ENCODE measurements around the gene AVEN. TPM values are rescaled to one million over a fixed set of nuclear protein-coding genes. Genes with fewer than 3 reads are reported as not detected.

Gene AVEN
- total and polyA plus RNA-seq, 2 of the 8 experiments (the other 6 are each of a cell fraction or from before 2014, with no cell fraction given) = 5.5 to 17.0 TPM

- 94% methylated on average over 2 of the region's 2 CpGs; no CpG with 5 or more reads in 1 of the 2 experiments for whole genome bisulfite sequencing, 2 experiments (ENCODE audit: extremely low coverage in 1 of 2, insufficient coverage in 1 of 2, insufficient read length in 1 of 2, insufficient replicate concordance in 2 of 2, low coverage in 1 of 2, low lambda C conversion rate in 2 of 2, missing lambda C conversion rate in 1 of 2)
- H2BK15ac ChIP-seq (ENCODE audit: low read length) = no peak overlapping the region
- H3K4me3 ChIP-seq (ENCODE audit: extremely low read depth in 1 of 4, insufficient read depth in 2 of 4, low read depth in 3 of 4, low read length in 4 of 4) = no peak overlapping the region
- H3K79me1 ChIP-seq (ENCODE audit: low read depth, low read length) = no peaks in the 10 kb centered on the region
- H3K36me3 ChIP-seq (ENCODE audit: control insufficient read depth in 2 of 4, insufficient read depth in 4 of 4, low read length in 3 of 4) = no peaks in the 10 kb centered on the region
- DNase-seq (ENCODE audit: low read depth in 1 of 2, low spot score in 2 of 2) (no peak), FAIRE-seq (no peak)
- no peak overlapping the region for H2BK120ac ChIP-seq (replicated peaks; ENCODE audit: low read depth, low read length)
- no peak overlapping the region for H3K4me2 ChIP-seq (ENCODE audit: insufficient read depth in 1 of 2, low read depth in 2 of 2, low read length in 2 of 2)
- H4K20me1 ChIP-seq (replicated peaks in 1 of 2; ENCODE audit: control insufficient read depth in 1 of 2, insufficient read depth in 2 of 2, low read length in 2 of 2) = no peaks in the 10 kb centered on the region
- H2AFZ ChIP-seq (ENCODE audit: low read length) = no peak overlapping the region
- H3K23me2 ChIP-seq (ENCODE audit: low read depth, low read length) = no peaks in the 10 kb centered on the region
- H2BK5ac ChIP-seq (ENCODE audit: low read depth, low read length) = no peak overlapping the region
- H3K14ac ChIP-seq (ENCODE audit: insufficient read length) = no peak overlapping the region
- ChIA-PET CTCF (ENCODE audit: partially characterized antibody) (interaction anchor here (0.7 to 3.3 kb wide), 14 partner anchors 8 to 275 kb away, joined by 3 to 27 read pairs (median 3); no protein-coding TSS in a partner anchor), POLR2A (ENCODE audit: partially characterized antibody) (no interaction called here)
- H3K23ac ChIP-seq (ENCODE audit: insufficient read length) = no peak overlapping the region
- H4K5ac ChIP-seq (ENCODE audit: insufficient read length, low read depth, low read length) = no peak overlapping the region
- H2BK20ac ChIP-seq (ENCODE audit: low read length) = no peak overlapping the region
- no peak overlapping the region for H2AK5ac ChIP-seq (ENCODE audit: low read depth, low read length)
- H3K4ac ChIP-seq (replicated peaks; ENCODE audit: insufficient read length, low read depth, low read length) = no peak overlapping the region
- no peak overlapping the region for H3K18ac ChIP-seq (ENCODE audit: extremely low read depth, low read length)
- H3K27me3 ChIP-seq (replicated peaks in 1 of 4; ENCODE audit: control insufficient read depth in 3 of 4, extremely low read depth in 1 of 4, insufficient read depth in 3 of 4, low read length in 3 of 4) = no peaks in the 10 kb centered on the region
- H3K27ac ChIP-seq (ENCODE audit: low read depth, low read length) = no peak overlapping the region
- H3K4me1 ChIP-seq (replicated peaks in 1 of 4; ENCODE audit: control insufficient read depth in 3 of 4, insufficient read depth in 4 of 4, low read length in 3 of 4) = no peaks in the 10 kb centered on the region
- no peak overlapping the region for H2BK12ac ChIP-seq (ENCODE audit: low read depth, low read length)
- no peak overlapping the region for H3K56ac ChIP-seq (replicated peaks; ENCODE audit: insufficient read length, low read depth, low read length)
- no peaks in the 10 kb centered on the region for H3K79me2 ChIP-seq (ENCODE audit: control insufficient read depth in 1 of 2, insufficient read depth in 2 of 2, low read length in 2 of 2)
- H3K9me3 ChIP-seq (ENCODE audit: insufficient read depth in 2 of 2, low read depth in 1 of 2, low read length in 1 of 2) = no peaks in the 10 kb centered on the region
- H4K8ac ChIP-seq (ENCODE audit: extremely low read depth, insufficient read depth, low read length) = no peak overlapping the region
- H3K9ac ChIP-seq (replicated peaks in 1 of 4; ENCODE audit: extremely low read depth in 1 of 4, low read depth in 3 of 4, low read length in 3 of 4) = no peak overlapping the region
- H4K91ac ChIP-seq (replicated peaks; ENCODE audit: insufficient read length, low read length) = no peak overlapping the region
- TF ChIP-seq CHD1 (IDR thresholded peaks at IDR 0.05; ENCODE audit: low read depth, low read length) (no peak), CEBPB (IDR thresholded peaks at IDR 0.05; ENCODE audit: low read depth, low read length) (no peak), RNF2 (IDR thresholded peaks at IDR 0.05; ENCODE audit: borderline replicate concordance, low read depth, low read length, missing control alignments, poor library complexity, severe bottlenecking) (no peak), YY1 (IDR thresholded peaks at IDR 0.05; ENCODE audit: low read depth, low read length) (no peak), CBX5 (IDR thresholded peaks at IDR 0.05; ENCODE audit: low read depth, low read length) (no peak), TBP (IDR thresholded peaks at IDR 0.05; ENCODE audit: low read depth, low read length) (no peak), FOSL1 (IDR thresholded peaks at IDR 0.05; ENCODE audit: insufficient read depth, low read depth, low read length) (no peak), SUZ12 (IDR thresholded peaks at IDR 0.05; ENCODE audit: low read length) (no peak), SIN3A (conservative IDR thresholded peaks at IDR 0.05 in 1 of 2, IDR thresholded peaks at IDR 0.05 in 1 of 2; ENCODE audit: low read depth in 1 of 2, low read length in 2 of 2) (no peak), TAF1 (IDR thresholded peaks at IDR 0.05; ENCODE audit: low read depth, low read length) (no peak), EZH2 (IDR thresholded peaks at IDR 0.05; ENCODE audit: low read depth, low read length, severe bottlenecking) (no peak), JUN (IDR thresholded peaks at IDR 0.05; ENCODE audit: low read depth, low read length) (no peak), HDAC6 (IDR thresholded peaks at IDR 0.05; ENCODE audit: low read depth, low read length) (no peak)
Measured at GRCh38 chr15:33964665-33965040, 74.4 kb downstream of the AVEN start.

Data from H1 (cell line).